GM21576 (cell line): ENCODE data around the gene SOX6.
"Not testable (repeated sequence)": the region's sequence is repeated elsewhere in the genome, so short reads cannot be mapped to it uniquely, and the experiment has no call there.

ENCODE experiments used
- ATAC-seq: cut with Tn5 transposase; IDR thresholded peaks from one replicate; pipeline ENCODE4 v1.9.1; 2021; ENCODE audit warnings: mild to moderate bottlenecking, moderate library complexity; ENCODE audit not compliant: unreplicated experiment

The SOX6 gene

DNA sequence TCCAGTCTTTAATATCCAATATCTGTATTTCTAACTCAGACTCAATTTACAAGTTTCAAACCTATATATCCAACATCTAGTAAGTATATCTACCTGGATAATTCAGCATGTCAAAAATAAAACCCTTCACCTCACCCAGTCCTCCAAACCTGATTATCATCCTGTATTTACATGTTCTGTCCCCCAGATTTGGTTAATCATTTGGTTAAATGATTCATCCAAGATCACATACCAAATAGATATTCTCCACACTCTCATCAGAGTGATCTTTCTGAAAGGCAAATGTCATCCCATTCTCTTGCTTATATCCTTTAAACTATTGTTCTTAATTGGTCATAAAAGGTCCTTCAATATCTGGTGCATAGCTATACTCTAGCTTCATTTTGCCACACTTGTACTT is 199.0 kb downstream of the SOX6 start:
- no peak for ATAC-seq

GRCh38 chr11:16155448-16155847 is 200.9 kb downstream of the SOX6 start:
- no peak for ATAC-seq

DNA sequence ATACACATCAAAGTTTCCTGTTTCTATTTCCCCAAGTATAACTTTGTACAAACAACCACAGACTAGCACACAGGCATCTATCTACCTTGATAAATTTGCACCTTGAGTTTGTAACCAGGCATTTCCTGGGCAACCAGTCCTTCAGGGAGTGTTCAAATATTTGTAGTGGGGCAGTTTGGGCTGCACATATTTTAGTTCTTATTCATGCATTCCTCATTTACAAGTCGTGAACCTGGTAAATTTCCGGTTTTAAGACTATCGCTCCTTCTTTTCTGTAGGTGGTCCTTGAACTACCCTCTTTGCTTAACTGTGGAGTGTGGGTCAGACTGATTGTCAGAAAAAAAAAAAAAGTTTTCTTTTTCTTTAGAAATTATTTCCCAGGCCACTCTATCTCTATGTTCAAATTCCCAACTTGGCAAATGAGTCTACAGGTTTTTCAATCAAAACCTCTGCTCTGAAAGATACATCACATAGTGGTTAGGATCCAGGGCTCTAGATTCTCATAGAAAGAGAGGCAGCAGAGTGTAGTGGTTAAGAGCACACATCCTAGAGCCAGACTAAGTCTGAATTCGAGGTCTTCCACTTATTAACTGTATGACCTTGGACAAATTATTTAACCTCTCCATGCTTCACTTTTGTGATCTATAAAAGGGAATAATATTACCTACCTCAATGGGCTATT is 201.5 kb downstream of the SOX6 start:
- no peak for ATAC-seq

GRCh38 chr11:16153951-16154350 is 202.4 kb downstream of the SOX6 start:
- no peak for ATAC-seq

GRCh38 chr11:16151138-16151537 is 205.2 kb downstream of the SOX6 start:
- ATAC-seq, result no peak

- ATAC-seq, result no peak
Measured at GRCh38 chr11:16149476-16149875, 206.9 kb downstream of the SOX6 start.

- ATAC-seq, result no peak
Measured at GRCh38 chr11:16148301-16148931, 207.9 kb downstream of the SOX6 start.

- ATAC-seq, result not testable (repeated sequence)
Measured at GRCh38 chr11:16146980-16147379, 209.4 kb downstream of the SOX6 start.

DNA sequence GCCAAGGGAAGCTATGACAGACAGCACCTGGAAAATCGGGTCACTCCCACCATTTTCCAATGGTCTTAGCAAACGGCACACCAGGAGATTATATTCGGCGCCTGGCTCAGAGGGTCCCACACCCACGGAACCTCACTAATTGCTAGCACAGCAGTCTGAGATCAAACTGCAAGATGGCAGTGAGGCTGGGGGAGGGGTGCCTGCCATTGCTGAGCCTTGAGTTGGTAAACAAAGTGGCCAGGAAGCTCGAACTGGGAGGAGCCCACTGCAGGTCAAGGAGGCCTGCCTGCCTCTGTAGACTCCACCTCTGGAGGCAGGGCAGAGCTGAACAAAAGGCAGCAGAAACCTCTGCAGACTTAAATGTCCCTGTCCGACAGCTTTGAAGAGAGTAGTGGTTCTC is 214.7 kb downstream of the SOX6 start:
- ATAC-seq, result not testable (repeated sequence)

DNA sequence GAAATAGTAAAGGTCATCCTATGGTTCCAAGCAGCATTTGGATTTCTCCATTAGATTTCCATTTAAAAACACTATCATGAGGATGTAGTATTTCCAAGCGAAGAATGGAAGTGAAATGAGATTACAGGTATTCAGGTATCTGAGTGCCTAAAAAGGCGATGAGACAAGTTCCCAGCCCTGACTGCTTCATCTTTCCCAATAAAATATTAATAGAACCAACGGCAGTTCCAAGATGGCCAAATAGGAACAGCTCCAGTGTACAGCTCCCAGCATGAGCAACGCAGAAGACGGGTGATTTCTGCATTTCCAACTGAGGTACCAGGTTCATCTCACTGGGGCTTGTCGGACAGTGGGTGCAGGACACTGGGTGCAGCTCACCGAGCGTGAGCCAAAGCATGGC is 215.2 kb downstream of the SOX6 start:
- not testable (repeated sequence) for ATAC-seq

GRCh38 chr11:16136792-16137390 is 219.5 kb downstream of the SOX6 start:
- ATAC-seq, result no peak

DNA sequence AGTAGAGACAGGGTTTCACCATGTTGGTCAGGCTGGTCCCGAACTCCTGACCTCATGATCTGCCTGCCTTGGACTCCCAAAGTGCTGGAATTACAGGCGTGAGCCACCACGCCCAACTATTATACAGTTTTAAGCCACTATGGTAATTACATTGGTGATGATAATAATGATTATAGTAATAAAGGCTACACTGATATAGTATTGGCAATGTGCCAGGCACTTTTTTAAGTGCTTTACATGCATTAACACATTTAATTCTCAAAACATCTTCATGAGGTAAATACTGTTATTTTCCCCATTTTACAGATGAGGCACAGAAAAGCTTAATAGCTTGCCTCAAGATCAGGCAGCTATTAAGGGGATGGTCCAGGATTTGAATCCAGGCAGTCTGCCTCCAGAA is 222.5 kb downstream of the SOX6 start:
- ATAC-seq, result no peak

GRCh38 chr11:16127732-16128131 is 228.6 kb downstream of the SOX6 start:
- ATAC-seq, result no peak

GRCh38 chr11:16126362-16126761 is 230.0 kb downstream of the SOX6 start:
- no peak for ATAC-seq

- no peak for ATAC-seq
Measured at GRCh38 chr11:16125796-16126195, 230.6 kb downstream of the SOX6 start.

- no peak for ATAC-seq
Measured at GRCh38 chr11:16124390-16124789, 232.0 kb downstream of the SOX6 start.

- ATAC-seq, result no peak
Measured at GRCh38 chr11:16121853-16122252, 234.5 kb downstream of the SOX6 start.

GRCh38 chr11:16120008-16120407 is 236.3 kb downstream of the SOX6 start:
- ATAC-seq, result no peak

GRCh38 chr11:16117989-16118756 is 238.2 kb downstream of the SOX6 start:
- no peak for ATAC-seq

DNA sequence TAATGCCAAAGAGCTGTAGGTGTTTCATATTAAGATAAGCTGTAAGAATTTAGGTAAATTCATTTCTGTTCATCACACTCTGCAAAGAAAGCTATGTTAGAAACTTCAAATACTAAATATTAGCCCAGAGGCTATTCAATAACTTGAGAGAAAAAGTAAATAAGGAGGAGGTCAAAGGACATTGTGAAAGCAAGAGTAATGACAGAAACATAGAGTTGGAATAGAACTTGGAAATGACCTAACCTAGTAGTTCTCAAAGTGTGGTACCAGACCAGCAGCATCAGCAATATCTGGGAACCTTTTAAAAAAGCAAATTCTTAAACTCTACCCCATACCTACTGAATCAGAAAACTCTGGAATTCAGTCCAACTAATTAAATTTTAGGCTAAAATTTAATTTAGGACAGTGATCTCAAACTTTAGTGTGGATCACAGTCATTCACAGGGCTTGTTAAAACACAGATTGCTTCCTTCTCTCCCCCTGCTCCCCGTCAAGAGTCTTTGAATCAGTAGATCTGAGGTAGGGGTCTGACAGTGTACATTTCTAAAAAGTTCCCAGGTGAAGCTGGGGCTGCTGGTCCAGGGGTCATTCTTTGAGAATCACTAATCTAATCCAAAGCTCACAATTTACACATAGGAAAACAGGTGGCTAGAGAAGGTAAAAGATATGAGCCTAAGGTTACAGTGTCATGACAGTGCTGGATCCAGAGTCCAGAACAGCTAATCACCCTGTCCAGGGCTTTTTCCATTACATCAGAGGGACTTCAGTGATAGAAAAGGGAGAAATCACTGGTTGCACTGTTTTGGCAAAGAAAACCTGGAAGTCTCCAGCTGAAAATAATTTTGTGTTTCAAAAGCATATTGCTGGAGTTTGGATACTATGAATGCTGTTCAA is 241.1 kb downstream of the SOX6 start:
- no peak for ATAC-seq

DNA sequence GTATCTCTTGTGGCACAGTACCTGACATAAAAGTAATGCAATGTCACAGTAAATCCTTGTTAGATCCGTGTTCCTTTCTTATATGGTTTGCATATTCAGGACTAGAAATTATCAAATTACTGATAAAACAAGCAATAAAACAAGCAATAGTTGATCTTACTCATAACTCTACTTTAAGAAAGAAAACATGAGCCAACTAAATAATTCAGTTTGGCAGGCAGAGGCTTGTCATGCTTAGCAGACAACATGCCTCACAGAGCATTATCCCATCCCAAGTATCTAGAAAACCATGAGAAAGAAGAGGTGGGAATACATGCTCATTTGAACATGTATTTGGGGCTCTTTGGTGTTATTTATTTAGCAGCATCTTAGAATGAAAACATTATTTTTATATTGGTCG is 241.9 kb downstream of the SOX6 start:
- ATAC-seq, result no peak
